Measurements from ENCODE around the gene NET1. TPM values are rescaled to one million over a fixed set of nuclear protein-coding genes. Genes with fewer than 3 reads are reported as not detected.

NET1 gene
- total RNA-seq, 2 donors from 2014 or later: 47.3 to 64.9 TPM

DNA sequence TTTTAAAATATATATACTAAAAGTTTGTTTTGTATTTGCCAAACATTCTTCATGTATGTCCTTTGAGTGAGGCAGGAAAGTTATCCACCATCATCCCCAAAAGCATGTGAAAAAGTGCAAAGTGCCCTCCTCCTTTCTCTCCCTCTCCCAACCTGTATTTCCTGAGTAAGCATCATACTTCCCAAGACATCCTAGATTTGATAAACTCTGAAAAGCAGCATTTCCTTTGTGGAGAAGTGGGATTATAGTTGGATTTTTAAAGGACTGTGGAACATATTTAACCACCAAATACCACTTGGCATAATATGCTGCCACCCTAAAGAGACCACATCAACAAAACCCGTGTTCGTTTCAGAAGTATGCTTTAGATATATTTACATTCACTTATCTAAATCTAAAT is 36.9 kb downstream of the NET1 start:
- Mint-ChIP-seq H3K9me3 (no peaks in the 10 kb centered on the region), H3K27ac (no peak overlapping the region), H3K27me3 (ENCODE audit: insufficient read depth) (no peaks in the 10 kb centered on the region), H3K36me3 (ENCODE audit: low read depth) (peaks cover 28% of the 10 kb centered on the region), H3K4me1 (peaks cover 24% of the 10 kb centered on the region), H3K4me3 (no peak overlapping the region)
- no peak for DNase-seq
- Histone ChIP-seq H3K4me1 (ENCODE audit: control insufficient read depth, insufficient read depth, low read length) (peaks cover 6% of the 10 kb centered on the region), H3K4me3 (ENCODE audit: low read length) (no peak overlapping the region), H3K9me3 (ENCODE audit: control insufficient read depth, low read length) (no peaks in the 10 kb centered on the region), H3K27ac (ENCODE audit: low read depth, low read length) (no peak overlapping the region), H3K9ac (ENCODE audit: extremely low read depth, low read length, poor library complexity, severe bottlenecking) (no peak overlapping the region), H3K36me3 (ENCODE audit: control insufficient read depth, insufficient read depth, low read length) (peaks cover 28% of the 10 kb centered on the region), H3K27me3 (ENCODE audit: control insufficient read depth, insufficient read depth, low read length, poor library complexity, severe bottlenecking) (no peaks in the 10 kb centered on the region)
- TF ChIP-seq CTCF (conservative IDR thresholded peaks at IDR 0.05): no peak
- 100% methylated on average over 1 of the region's 2 CpGs; no CpG with 5 or more reads in 1 of the 2 experiments for WGBS, 2 experiments (ENCODE audit: insufficient coverage in 1 of 2, insufficient read length in 1 of 2)

DNA sequence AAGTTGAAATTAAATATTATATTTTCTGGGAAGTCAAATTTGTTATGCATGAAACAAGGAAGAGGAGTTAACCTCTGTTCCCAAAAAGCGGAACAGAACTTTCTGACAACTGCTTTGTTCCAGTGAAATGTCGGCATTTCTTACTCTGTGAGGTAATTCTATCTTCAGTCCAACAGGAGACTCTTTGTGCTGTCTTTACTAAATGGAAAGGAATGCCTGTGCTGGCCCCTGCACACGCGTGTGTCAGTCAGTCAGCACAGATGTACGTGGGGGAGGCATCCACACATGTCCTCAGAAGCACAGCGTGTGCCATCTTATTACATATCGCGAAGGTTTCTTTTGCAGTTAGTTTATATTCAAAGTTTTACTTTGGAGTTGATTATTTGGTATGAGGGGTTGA is 37.5 kb downstream of the NET1 start:
- Mint-ChIP-seq H3K4me1 (peaks cover 24% of the 10 kb centered on the region), H3K9me3 (no peaks in the 10 kb centered on the region), H3K27me3 (ENCODE audit: insufficient read depth) (no peaks in the 10 kb centered on the region), H3K4me3 (no peak overlapping the region), H3K27ac (peak overlapping the region; percentile 84), H3K36me3 (ENCODE audit: low read depth) (peaks cover 34% of the 10 kb centered on the region)
- no peaks in the 10 kb centered on the region for H3K9me3 ChIP-seq (ENCODE audit: control insufficient read depth, low read length)
- no peaks in the 10 kb centered on the region for H3K27me3 ChIP-seq (ENCODE audit: control insufficient read depth, insufficient read depth, low read length, poor library complexity, severe bottlenecking)
- 69 to 92% methylated on average over 5 to 8 of the region's 8 CpGs for WGBS, 2 experiments (ENCODE audit: insufficient coverage in 1 of 2, insufficient read length in 1 of 2)
- no peak overlapping the region for H3K9ac ChIP-seq (ENCODE audit: extremely low read depth, low read length, poor library complexity, severe bottlenecking)
- peak; percentile 41 for TF ChIP-seq CTCF (conservative IDR thresholded peaks at IDR 0.05)
- H3K27ac ChIP-seq (ENCODE audit: low read depth, low read length): no peak overlapping the region
- H3K4me1 ChIP-seq (ENCODE audit: control insufficient read depth, insufficient read depth, low read length): peaks cover 6% of the 10 kb centered on the region
- H3K4me3 ChIP-seq (ENCODE audit: low read length): no peak overlapping the region
- DNase-seq: no peak
- H3K36me3 ChIP-seq (ENCODE audit: control insufficient read depth, insufficient read depth, low read length): peaks cover 34% of the 10 kb centered on the region

GRCh38 chr10:5450605-5451384 is 38.4 kb downstream of the NET1 start:
- Mint-ChIP-seq H3K4me1 (peaks cover 24% of the 10 kb centered on the region), H3K9me3 (no peaks in the 10 kb centered on the region), H3K27ac (no peak overlapping the region), H3K27me3 (ENCODE audit: insufficient read depth) (no peaks in the 10 kb centered on the region), H3K4me3 (no peak overlapping the region), H3K36me3 (ENCODE audit: low read depth) (peaks cover 42% of the 10 kb centered on the region)
- Histone ChIP-seq H3K4me3 (ENCODE audit: low read length) (no peak overlapping the region), H3K36me3 (ENCODE audit: control insufficient read depth, insufficient read depth, low read length) (peaks cover 43% of the 10 kb centered on the region), H3K9ac (ENCODE audit: extremely low read depth, low read length, poor library complexity, severe bottlenecking) (no peak overlapping the region), H3K27me3 (ENCODE audit: control insufficient read depth, insufficient read depth, low read length, poor library complexity, severe bottlenecking) (no peaks in the 10 kb centered on the region), H3K27ac (ENCODE audit: low read depth, low read length) (no peak overlapping the region), H3K4me1 (ENCODE audit: control insufficient read depth, insufficient read depth, low read length) (peaks cover 6% of the 10 kb centered on the region), H3K9me3 (ENCODE audit: control insufficient read depth, low read length) (no peaks in the 10 kb centered on the region)
- DNase-seq: no peak
- TF ChIP-seq CTCF (conservative IDR thresholded peaks at IDR 0.05): no peak
- 97 to 100% methylated on average over 3 of the region's 4 CpGs for WGBS, 2 experiments (ENCODE audit: insufficient coverage in 1 of 2, insufficient read length in 1 of 2)

Measured in endodermal cell (in vitro differentiated cells).